HG03066 (cell line): ENCODE results near the gene KBTBD13.
"Not testable (repeated sequence)": the region's sequence is repeated elsewhere in the genome, so short reads cannot be mapped to it uniquely, and the experiment has no call there.

Experiments
- ATAC-seq: cut with Tn5 transposase; IDR thresholded peaks from one replicate; pipeline ENCODE4 v1.9.1; 2021; ENCODE audit warnings: low read depth; ENCODE audit not compliant: unreplicated experiment

KBTBD13 gene

DNA sequence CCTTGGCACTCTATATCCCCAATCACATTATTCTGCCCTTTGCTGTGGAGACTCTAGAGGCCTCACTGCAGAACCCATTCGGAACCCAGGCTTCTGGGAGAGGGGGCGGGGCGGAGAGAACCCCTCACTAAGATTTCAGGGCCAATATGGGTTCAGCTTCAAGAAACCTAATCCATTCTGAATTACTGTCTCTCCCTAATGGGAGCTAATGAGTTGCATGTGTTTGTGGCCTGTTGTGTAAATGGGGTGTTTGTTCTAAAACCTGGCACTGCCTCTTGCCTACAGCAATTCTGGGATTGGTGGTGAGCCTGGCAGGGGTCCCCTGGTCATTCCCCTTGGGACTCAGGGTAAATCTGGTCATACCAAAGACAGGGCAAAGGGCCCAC, 8.2 kb upstream of the KBTBD13 start:
- no peak for ATAC-seq

DNA sequence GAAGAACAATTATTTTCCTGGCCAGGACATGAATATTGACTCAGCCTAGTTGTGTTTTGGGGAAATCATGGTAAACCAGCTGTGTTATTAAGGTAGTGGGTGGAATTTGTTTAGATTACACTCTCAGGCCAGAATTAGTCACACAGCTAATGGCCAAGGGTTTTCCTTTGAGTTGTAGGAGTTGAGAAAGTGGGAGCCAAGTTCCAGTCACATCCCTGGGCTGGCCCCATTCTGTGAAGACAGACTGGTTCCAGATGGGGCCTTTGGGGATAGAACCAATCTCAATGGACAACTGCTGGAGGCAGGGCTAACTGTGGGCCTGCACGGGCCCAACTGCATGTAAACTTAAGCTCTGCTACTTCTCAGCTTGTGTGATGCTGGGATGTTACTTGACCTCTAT, 7.4 kb upstream of the KBTBD13 start:
- no peak for ATAC-seq

DNA sequence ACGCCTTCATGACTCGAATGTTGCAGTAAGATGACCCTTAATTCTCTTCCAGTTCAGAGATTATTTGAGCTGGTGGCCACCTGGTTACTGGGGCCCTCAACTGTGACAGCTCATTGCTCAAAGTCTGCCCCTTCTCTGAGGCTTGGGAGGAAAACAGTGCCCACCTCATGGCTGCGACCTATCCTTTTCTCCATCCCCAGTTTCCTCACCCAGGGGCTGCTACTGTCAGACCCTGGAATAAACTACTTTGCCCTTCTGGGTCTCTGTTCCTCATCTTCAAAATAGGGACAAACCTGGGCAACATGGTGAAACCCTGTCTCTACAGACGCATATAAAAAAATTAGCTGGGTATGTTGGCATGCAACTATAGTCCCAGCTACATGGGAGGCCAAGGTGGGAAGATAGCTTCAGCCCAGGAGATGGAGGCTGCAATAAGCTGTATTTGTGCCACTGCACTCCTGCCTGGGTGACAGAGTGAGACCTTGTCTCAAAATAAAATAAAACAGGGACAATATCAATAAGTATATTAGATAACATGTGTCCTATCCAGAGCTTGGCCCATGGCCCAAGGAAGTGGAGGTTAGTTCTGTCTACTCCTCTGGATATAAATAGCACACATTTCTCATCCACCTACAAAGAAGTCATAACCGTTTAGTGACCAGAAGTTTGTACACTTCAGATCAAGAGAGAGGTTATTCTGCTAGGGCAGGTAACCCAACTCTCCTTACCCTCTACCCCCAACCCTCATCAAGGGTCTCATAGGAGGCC, 6.6 kb upstream of the KBTBD13 start:
- ATAC-seq = no peak

DNA sequence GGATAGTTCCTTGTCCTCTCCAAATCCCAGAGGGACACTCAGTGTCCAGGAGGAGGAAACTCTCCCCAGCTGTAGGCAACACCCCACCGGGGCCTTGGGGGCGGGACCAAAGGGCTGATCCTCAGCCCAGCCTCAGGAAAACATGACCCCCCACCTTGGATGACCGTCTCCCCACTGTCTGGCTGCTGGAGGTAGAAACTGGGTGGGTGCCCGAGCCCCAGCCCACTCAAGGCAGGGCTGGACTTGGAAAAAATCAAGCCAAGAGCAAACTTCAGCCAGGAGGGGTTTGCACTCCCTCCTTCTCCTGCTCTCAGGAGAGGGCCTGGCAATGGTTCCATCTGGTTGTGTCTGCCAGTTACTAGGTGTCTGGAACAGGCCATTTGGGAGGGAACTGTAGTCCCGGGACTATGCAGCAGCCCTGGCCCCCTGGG, 5.2 kb upstream of the KBTBD13 start:
- ATAC-seq = no peak

DNA sequence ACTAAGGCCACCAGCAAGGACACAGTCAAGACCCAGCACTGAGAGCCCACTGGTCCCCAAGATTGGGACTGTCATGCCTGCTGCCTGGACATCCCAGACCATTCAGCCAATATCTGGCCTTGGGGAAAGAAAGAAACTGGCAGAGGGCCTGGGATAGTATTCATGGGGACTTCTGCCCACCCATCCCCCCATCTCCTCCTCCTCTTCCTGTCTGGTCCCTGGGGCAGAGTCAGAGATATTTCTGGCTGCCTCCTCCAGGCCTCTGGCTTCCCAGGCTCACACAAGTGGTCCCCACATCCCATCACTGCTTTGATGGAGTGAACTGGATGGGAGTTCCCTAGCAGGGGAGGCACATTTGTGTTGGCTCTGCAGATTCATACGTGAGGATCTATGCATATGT, 4.5 kb upstream of the KBTBD13 start:
- ATAC-seq = no peak

- no peak for ATAC-seq
These were observed 3.9 kb upstream of the KBTBD13 start for GRCh38 chr15:65072617-65073016.

DNA sequence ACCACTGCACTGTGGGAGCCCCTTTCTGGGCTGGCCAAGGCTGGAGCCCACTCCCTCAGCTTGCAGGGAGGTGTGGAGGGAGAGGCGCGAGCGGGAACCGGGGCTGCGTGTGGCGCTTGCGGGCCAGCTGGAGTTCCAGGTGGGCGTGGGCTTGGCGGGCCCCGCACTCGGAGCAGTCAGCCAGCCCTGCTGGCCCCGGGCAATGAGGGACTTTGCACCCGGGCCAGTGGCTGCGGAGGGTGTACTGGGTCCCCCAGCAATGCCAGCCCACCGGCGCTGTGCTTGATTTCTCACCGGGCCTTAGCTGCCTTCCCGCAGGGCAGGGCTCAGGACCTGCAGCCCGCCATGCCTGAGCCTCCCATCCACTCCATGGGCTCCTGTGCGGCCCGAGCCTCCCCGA, 1.6 kb upstream of the KBTBD13 start:
- not testable (repeated sequence) for ATAC-seq

GRCh38 chr15:65075607-65076395, 745 bp upstream of the KBTBD13 start:
- ATAC-seq = not testable (repeated sequence)

DNA sequence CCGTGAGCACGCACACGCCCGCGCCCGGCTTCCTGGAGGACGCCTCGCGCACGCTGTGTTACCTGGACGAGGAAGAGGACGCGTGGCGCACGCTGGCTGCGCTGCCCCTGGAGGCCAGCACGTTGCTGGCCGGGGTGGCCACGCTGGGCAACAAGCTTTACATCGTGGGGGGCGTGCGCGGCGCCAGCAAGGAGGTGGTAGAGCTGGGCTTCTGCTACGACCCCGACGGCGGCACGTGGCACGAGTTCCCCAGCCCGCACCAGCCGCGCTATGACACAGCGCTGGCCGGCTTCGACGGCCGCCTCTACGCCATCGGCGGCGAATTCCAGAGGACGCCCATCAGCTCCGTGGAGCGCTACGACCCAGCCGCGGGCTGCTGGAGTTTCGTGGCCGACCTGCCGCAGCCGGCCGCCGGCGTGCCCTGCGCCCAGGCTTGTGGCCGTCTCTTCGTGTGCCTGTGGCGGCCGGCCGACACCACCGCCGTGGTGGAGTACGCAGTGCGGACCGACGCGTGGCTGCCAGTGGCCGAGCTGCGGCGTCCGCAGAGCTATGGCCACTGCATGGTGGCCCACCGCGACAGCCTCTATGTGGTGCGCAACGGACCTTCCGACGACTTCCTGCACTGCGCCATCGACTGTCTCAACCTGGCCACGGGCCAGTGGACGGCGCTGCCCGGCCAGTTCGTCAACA, 890 bp downstream of the KBTBD13 start:
- no peak for ATAC-seq

- ATAC-seq = no peak
These were observed 1.4 kb downstream of the KBTBD13 start for GRCh38 chr15:65077981-65078352.

- ATAC-seq = no peak
These were observed 3.0 kb downstream of the KBTBD13 start for GRCh38 chr15:65079580-65079979.

GRCh38 chr15:65081270-65081669, 4.7 kb downstream of the KBTBD13 start:
- ATAC-seq = no peak

DNA sequence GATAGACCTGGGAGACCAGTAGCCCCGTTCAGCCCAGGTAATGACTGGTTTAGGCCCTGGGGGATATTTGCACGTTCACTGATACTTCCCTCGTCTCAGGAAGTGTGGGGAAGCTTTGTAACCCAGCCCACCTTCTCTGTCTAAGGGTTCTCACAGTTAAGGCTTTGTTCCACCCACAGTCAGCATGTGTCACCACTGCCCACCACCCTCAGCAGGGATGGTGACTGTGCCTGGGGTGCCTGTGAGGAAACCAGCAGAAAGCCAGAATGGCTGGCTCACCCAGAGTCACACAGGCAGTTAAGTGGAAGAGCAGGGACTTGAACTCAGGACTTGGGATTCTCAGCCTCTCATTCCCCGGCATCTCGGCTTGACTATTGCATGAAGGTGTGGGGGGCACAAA, 5.2 kb downstream of the KBTBD13 start:
- no peak for ATAC-seq

DNA sequence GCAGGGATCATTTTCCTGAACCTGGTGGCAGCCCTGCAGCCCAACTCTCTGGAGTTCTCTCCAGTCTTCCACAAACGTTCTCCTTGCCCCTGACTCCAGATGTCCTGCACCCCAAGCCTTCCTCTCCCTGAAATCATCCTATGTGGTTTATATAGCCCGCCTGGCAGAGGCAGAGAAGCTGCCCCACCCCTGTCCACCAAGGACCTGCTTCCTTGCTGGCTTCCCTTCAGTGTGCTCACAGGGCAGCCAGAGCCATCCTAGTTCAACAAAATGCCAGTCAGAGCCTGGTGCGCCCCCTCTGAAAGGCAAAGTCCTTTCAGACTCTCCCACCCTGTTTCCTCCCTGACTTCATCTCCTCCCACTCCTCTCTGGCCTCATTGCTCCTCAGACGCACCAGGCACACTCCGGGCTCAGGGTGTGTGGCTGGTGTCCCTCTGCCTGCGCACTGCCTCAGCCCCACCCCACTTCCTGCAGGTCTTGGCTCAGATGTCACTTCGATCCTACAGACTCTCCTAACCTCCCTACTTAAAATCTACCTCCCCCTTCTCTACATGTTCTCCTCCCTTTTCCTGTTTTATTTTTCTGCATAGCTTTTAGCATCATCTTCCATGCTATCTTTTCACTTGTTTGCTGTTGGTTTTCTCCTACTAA, 5.9 kb downstream of the KBTBD13 start:
- ATAC-seq = no peak

DNA sequence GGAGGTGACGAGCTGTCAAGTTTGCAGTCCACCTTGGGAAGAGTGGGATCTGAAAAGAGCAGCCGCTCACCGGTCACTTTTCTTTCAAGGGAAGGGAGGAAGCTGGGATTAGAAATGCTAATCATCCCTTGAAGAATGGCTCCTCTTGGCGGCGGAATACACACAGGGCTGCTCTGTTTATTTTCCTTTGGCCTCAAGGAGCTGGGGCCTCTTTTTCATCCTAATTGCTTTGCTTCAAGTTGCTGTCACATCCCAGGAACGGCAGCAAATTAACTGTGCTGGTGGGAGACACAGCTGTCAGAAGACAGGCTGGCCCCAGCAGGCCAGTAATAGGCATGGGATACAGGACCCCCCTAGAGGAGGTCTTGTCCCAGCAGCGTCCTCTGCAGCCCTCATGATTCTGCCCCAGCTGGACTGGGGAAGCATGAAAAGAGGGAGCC, 6.7 kb downstream of the KBTBD13 start:
- ATAC-seq = no peak

DNA sequence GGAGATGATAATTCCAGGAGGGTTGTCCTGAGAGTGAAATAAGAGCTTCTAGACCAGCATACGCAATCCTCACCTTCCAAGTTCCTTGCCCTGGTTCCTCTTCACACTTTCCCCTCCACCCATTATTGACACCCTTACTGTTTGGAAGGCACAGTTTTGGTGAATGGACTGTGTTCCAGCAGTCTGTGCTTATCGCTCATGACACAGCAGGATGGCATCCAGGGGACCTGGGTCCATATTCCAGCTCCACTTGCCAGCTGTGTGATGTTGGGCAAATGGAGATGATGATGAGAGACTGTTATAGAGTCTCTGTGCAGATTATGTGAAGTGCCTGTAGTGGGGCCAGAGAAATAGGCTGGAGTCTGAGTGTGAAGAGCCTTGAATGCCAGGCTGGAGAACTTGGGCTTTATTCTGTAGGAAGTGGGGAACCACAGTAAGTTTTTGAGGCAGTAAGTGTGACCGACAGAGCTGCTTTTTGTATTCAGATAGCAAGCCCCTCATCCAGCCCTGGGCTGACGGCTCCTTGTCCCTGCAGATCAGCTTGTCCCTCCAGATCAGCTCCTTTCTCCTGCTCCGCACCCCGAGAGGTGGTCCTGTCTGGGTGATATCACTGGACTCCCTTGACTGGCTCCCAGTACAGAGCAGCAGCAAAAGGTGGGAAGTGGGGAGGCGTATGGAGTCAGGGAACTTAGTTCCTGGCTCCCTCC, 8.1 kb downstream of the KBTBD13 start:
- no peak for ATAC-seq

- ATAC-seq = no peak
These were observed 8.7 kb downstream of the KBTBD13 start for GRCh38 chr15:65085207-65085753.

- ATAC-seq = no peak
These were observed 9.6 kb downstream of the KBTBD13 start for GRCh38 chr15:65085990-65086679.

DNA sequence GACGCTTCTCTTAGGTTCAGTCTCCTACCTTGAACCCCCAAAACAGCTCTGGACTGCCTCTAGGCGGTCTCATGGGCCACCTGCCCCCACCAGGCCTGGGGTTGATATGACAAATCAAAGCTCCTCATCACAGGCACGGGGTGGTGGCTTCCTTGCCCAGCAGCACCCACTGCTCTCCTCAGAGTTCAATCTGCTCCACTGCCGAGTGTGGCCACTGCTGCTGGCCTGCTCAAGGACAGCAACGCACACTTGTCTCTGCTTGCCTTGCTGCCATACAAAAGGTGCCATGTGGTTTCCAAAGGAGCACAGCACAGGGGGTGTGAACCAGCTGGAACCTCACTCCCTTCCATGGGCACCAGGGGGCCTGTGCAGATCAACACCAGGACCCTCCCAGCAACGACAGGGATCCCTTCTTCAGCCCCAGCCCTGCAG, 10.2 kb downstream of the KBTBD13 start:
- no peak for ATAC-seq
